PC-9 (cell line): ENCODE data around the gene AFF2. TPM values are rescaled to one million over a fixed set of nuclear protein-coding genes. Genes with fewer than 3 reads are reported as not detected.

ENCODE experiments used
- BruUV-seq: library from RNA; stranded (reverse); fragments of 400-500 nt; replicated peaks from 2 replicates; lab custom pipeline; 2021; lab: Mats Ljungman, UMichigan
- CTCF ChIA-PET: fragments of 300-600 bp; sonication (Branson Sonifier 250); formaldehyde crosslinking; loops from one replicate; lab custom pipeline; 2022; ENCODE audit warnings: antibody characterized with exemption; lab: Charles Lee
- POLR2A ChIA-PET: fragments of 300-600 bp; sonication (Branson Sonifier 250); formaldehyde crosslinking; loops from one replicate; lab custom pipeline; 2022; ENCODE audit warnings: antibody characterized with exemption; ENCODE audit not compliant: unreplicated experiment; lab: Charles Lee
- DNase-seq, 2 experiments: peaks; one replicate each; pipeline versions ENCODE4 v3.0.0 to v3.0.0-alpha.2; 2015 to 2022; ENCODE audit warnings: mixed read lengths in 1 of 2
- H2AFZ ChIP-seq: fragments of 200-600 bp; sonication (generic); 2 replicates; pipeline ENCODE4 v1.8.1; 2017; ENCODE audit warnings: antibody characterized with exemption
- H3F3A ChIP-seq: fragments of 200-600 bp; sonication (generic); 2 replicates; pipeline ENCODE4 v1.8.1; 2017; ENCODE audit warnings: antibody characterized with exemption, mild to moderate bottlenecking, low read depth; ENCODE audit not compliant: insufficient read depth
- H3K27ac ChIP-seq: fragments of 200-600 bp; sonication (generic); 2 replicates; pipeline ENCODE4 v1.6.1; 2016; ENCODE audit warnings: mixed run types
- H3K27me3 ChIP-seq: fragments of 200-600 bp; sonication (generic); 2 replicates; pipeline ENCODE4 v1.6.1; 2016; ENCODE audit warnings: low read depth, mixed run types; ENCODE audit not compliant: insufficient read depth
- H3K36me3 ChIP-seq: fragments of 200-600 bp; sonication (generic); 2 replicates; pipeline ENCODE4 v1.6.1; 2016; ENCODE audit warnings: low read depth, mixed run types
- H3K4me1 ChIP-seq: fragments of 200-600 bp; sonication (generic); replicated peaks from 2 replicates; pipeline ENCODE4 v1.6.1; 2016; ENCODE audit warnings: mixed run types; ENCODE audit not compliant: insufficient read depth
- H3K4me2 ChIP-seq: fragments of 200-600 bp; sonication (generic); 2 replicates; pipeline ENCODE4 v1.6.1; 2017; ENCODE audit warnings: mixed run types
- H3K4me3 ChIP-seq: fragments of 200-600 bp; sonication (generic); 2 replicates; pipeline ENCODE4 v1.6.1; 2016; ENCODE audit warnings: mixed run types
- H3K79me2 ChIP-seq: fragments of 200-600 bp; sonication (generic); 2 replicates; pipeline ENCODE4 v1.6.1; 2017; ENCODE audit warnings: low read depth, mixed run types
- H3K9me2 ChIP-seq: fragments of 200-600 bp; sonication (generic); 2 replicates; pipeline ENCODE4 v1.8.1; 2017; ENCODE audit warnings: mild to moderate bottlenecking; ENCODE audit not compliant: insufficient read depth
- H3K9me3 ChIP-seq: fragments of 200-600 bp; sonication (generic); 2 replicates; pipeline ENCODE4 v1.8.1; 2016; ENCODE audit warnings: low read depth; ENCODE audit not compliant: insufficient read depth
- H4K20me1 ChIP-seq: fragments of 200-600 bp; sonication (generic); 2 replicates; pipeline ENCODE4 v1.8.1; 2017; ENCODE audit not compliant: insufficient read depth
- EZH2 ChIP-seq: fragments of 200-600 bp; sonication (generic); IDR thresholded peaks from 2 replicates; pipeline ENCODE4 v1.8.0; 2017; ENCODE audit warnings: antibody characterized with exemption, low read depth
- intact Hi-C: fragments of 100-400 bp; cut with micrococcal nuclease; formaldehyde crosslinking; loops from one replicate; pipeline ENCODE4 v1.10.0; 2022; ENCODE audit not compliant: unreplicated experiment
- total RNA-seq: library from RNA; stranded (reverse); gene quantifications from 2 replicates; pipeline ENCODE4 v1.2.3, GENCODE V29; 2021
- TF ChIP-seq, protein P1 (sequence below): fragments of 200-600 bp; sonication (generic); conservative IDR thresholded peaks from 2 replicates; pipeline ENCODE4 v1.6.1; 2017; ENCODE audit warnings: mixed run types, antibody characterized with exemption, mild to moderate bottlenecking, moderate library complexity

Gene AFF2
- total RNA-seq, 1 experiment from 2014 or later, result not detected

DNA sequence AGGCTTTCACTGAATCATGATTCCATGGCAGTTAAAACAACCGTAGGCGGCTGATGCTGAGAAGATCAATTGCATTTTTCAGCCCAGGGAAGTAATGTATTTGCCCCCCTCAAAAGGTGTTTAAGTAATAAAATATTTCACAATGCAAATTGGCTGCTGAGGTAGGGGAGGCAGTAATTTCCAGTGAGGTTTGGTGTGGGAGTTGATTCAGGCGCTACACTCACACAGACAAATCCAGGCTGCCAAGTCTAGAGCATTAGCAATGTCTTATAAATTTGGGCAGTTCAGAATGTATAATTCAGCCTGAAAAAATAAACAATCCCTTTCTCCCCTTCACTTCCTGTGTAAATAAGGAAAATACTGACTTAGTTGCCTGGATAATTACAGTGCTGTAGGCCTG lies 543.0 kb downstream of the AFF2 start:
- H3K27ac ChIP-seq, result no peak overlapping the region
- no peaks in the 10 kb centered on the region for H3K79me2 ChIP-seq
- no peaks in the 10 kb centered on the region for H3K27me3 ChIP-seq
- H3F3A ChIP-seq, result no peaks in the 10 kb centered on the region
- TF ChIP-seq, protein P1, sequence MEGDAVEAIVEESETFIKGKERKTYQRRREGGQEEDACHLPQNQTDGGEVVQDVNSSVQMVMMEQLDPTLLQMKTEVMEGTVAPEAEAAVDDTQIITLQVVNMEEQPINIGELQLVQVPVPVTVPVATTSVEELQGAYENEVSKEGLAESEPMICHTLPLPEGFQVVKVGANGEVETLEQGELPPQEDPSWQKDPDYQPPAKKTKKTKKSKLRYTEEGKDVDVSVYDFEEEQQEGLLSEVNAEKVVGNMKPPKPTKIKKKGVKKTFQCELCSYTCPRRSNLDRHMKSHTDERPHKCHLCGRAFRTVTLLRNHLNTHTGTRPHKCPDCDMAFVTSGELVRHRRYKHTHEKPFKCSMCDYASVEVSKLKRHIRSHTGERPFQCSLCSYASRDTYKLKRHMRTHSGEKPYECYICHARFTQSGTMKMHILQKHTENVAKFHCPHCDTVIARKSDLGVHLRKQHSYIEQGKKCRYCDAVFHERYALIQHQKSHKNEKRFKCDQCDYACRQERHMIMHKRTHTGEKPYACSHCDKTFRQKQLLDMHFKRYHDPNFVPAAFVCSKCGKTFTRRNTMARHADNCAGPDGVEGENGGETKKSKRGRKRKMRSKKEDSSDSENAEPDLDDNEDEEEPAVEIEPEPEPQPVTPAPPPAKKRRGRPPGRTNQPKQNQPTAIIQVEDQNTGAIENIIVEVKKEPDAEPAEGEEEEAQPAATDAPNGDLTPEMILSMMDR, result no peak
- no peak for TF ChIP-seq EZH2
- no peaks in the 10 kb centered on the region for H3K4me1 ChIP-seq
- H2AFZ ChIP-seq, result no peak overlapping the region
- H3K4me3 ChIP-seq, result no peak overlapping the region
- no peak overlapping the region for H3K4me2 ChIP-seq
- BruUV-seq, result no TSS peak
- no peaks in the 10 kb centered on the region for H3K9me3 ChIP-seq
- H4K20me1 ChIP-seq, result no peaks in the 10 kb centered on the region
- CTCF ChIA-PET, result no interaction called here
- no peaks in the 10 kb centered on the region for H3K36me3 ChIP-seq
- POLR2A ChIA-PET, result no interaction called here
- no peak for DNase-seq
- no peaks in the 10 kb centered on the region for H3K9me2 ChIP-seq
- intact Hi-C loops, result no loop called here

DNA sequence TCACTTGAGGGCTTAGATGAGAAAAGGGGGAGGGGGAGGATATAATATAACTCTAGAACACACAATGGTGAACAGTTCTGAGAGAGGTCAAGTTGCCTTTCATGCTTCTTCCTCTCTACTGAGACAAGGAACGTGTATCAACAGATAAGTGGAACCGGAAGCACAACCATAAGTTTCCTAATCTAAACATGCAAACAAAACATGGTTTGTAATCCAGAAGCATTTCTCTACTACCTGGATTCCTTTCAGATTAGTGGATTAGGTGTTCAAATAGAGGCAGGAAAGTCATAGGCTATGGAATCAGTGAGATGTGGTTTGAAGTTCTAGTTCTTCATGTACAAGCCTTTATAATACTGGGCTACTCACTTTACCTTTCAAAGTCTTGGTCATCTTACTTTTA lies 544.1 kb downstream of the AFF2 start:
- Histone ChIP-seq H2AFZ (no peak overlapping the region), H3K9me3 (no peaks in the 10 kb centered on the region), H3F3A (no peaks in the 10 kb centered on the region), H3K79me2 (no peaks in the 10 kb centered on the region), H3K4me2 (no peak overlapping the region), H3K36me3 (no peaks in the 10 kb centered on the region), H3K4me1 (no peaks in the 10 kb centered on the region), H3K27ac (no peak overlapping the region), H3K4me3 (no peak overlapping the region), H3K27me3 (no peaks in the 10 kb centered on the region), H3K9me2 (no peaks in the 10 kb centered on the region), H4K20me1 (no peaks in the 10 kb centered on the region)
- DNase-seq, result no peak
- ChIA-PET CTCF (no interaction called here), POLR2A (no interaction called here)
- intact Hi-C loops, result no loop called here
- TF ChIP-seq EZH2, result no peak
- TF ChIP-seq, protein P1, result no peak
- BruUV-seq, result no TSS peak

- BruUV-seq, result no TSS peak
- Histone ChIP-seq H3K36me3 (no peaks in the 10 kb centered on the region), H3K4me3 (no peak overlapping the region), H3F3A (no peaks in the 10 kb centered on the region), H3K27ac (no peak overlapping the region), H3K79me2 (no peaks in the 10 kb centered on the region), H4K20me1 (no peaks in the 10 kb centered on the region), H3K9me2 (no peaks in the 10 kb centered on the region), H3K9me3 (no peaks in the 10 kb centered on the region), H3K4me2 (no peak overlapping the region), H3K4me1 (no peaks in the 10 kb centered on the region), H3K27me3 (no peaks in the 10 kb centered on the region), H2AFZ (no peak overlapping the region)
- no peak for DNase-seq
- TF ChIP-seq, protein P1, result no peak
- no peak for TF ChIP-seq EZH2
- CTCF ChIA-PET, result no interaction called here
- intact Hi-C loops, result no loop called here
- POLR2A ChIA-PET, result no interaction called here
These were observed 545.3 kb downstream of the AFF2 start for GRCh38 chrX:149045645-149046210.
